DND-41 (cell line): Measurements from ENCODE around the gene CFAP157.

Source experiments
- ATAC-seq: fragments of 200-7000 bp; cut with Tn5 transposase; 3 replicates; pipeline ENCODE4 v1.9.1; 2021; ENCODE audit warnings: low read depth; ENCODE audit not compliant: insufficient read depth
- DNase-seq: peaks from one replicate; pipeline ENCODE4 v3.0.0-alpha.2; 2020
- H2AFZ ChIP-seq: 2 replicates; pipeline ENCODE4 v1.6.0; 2012; ENCODE audit warnings: low read depth, low read length
- H3K27ac ChIP-seq: 2 replicates; pipeline ENCODE4 v1.5.1; 2012; ENCODE audit warnings: low read length, inconsistent platforms
- H3K27me3 ChIP-seq: fragments of 200-600 bp; sonication (generic); 2 replicates; pipeline ENCODE4 v1.6.0; 2012; ENCODE audit warnings: low read length, mild to moderate bottlenecking, inconsistent platforms; ENCODE audit not compliant: insufficient read depth, poor library complexity
- H3K36me3 ChIP-seq: 2 replicates; pipeline ENCODE4 v1.5.1; 2012; ENCODE audit warnings: low read length, inconsistent platforms; ENCODE audit not compliant: insufficient read depth
- H3K4me1 ChIP-seq: 2 replicates; pipeline ENCODE4 v1.5.1; 2012; ENCODE audit warnings: mild to moderate bottlenecking, low read length; ENCODE audit not compliant: insufficient read depth
- H3K4me2 ChIP-seq: 2 replicates; pipeline ENCODE4 v1.6.0; 2012; ENCODE audit warnings: mild to moderate bottlenecking, moderate library complexity, low read length, inconsistent platforms; ENCODE audit not compliant: insufficient read depth
- H3K4me3 ChIP-seq, 2 experiments: fragments of 200-600 bp in 1 of 2; shearing (Covaris generic) in 1 of 2; 2 replicates each; pipeline ENCODE4 v1.5.1; 2012 to 2016; ENCODE audit warnings: inconsistent platforms in 2 of 2, low read length in 2 of 2, mild to moderate bottlenecking in 2 of 2, low read depth in 1 of 2, moderate library complexity in 1 of 2
- H3K79me2 ChIP-seq: 2 replicates; pipeline ENCODE4 v1.6.0; 2012; ENCODE audit warnings: low read length, inconsistent platforms; ENCODE audit not compliant: insufficient read depth
- H3K9ac ChIP-seq: 2 replicates; pipeline ENCODE4 v1.6.0; 2012; ENCODE audit warnings: low read depth, mild to moderate bottlenecking, inconsistent platforms, low read length, moderate library complexity
- H3K9me3 ChIP-seq: 2 replicates; pipeline ENCODE4 v1.5.1; 2012; ENCODE audit warnings: low read length, moderate library complexity, mild to moderate bottlenecking, inconsistent platforms; ENCODE audit not compliant: insufficient read depth, severe bottlenecking
- H4K20me1 ChIP-seq: 2 replicates; pipeline ENCODE4 v1.6.0; 2012; ENCODE audit warnings: low read length; ENCODE audit not compliant: insufficient read depth
- CTCF ChIP-seq: IDR thresholded peaks from 2 replicates; pipeline ENCODE4 v1.5.1; 2012; ENCODE audit warnings: borderline replicate concordance, low read length, moderate library complexity, mild to moderate bottlenecking; ENCODE audit not compliant: poor library complexity, severe bottlenecking; ENCODE audit errors: extremely low read depth
- EZH2 ChIP-seq: IDR thresholded peaks from 3 replicates; pipeline ENCODE4 v1.6.1; 2012; ENCODE audit warnings: borderline replicate concordance, low read depth, mild to moderate bottlenecking, moderate library complexity, low read length, inconsistent platforms; ENCODE audit not compliant: severe bottlenecking

Gene CFAP157

GRCh38 chr9:127686461-127687393 lies 20.1 kb upstream of the CFAP157 start:
- H3K9me3 ChIP-seq = no peaks in the 10 kb centered on the region
- no peak overlapping the region for H3K9ac ChIP-seq
- TF ChIP-seq EZH2 (no peak), CTCF (no peak)
- H3K27ac ChIP-seq = no peak overlapping the region
- H3K4me2 ChIP-seq = no peak overlapping the region
- ATAC-seq (no peak), DNase-seq (no peak)
- H3K4me3 ChIP-seq = no peak overlapping the region
- no peaks in the 10 kb centered on the region for H3K79me2 ChIP-seq
- H4K20me1 ChIP-seq = no peaks in the 10 kb centered on the region
- H2AFZ ChIP-seq = no peak overlapping the region
- H3K4me1 ChIP-seq = no peaks in the 10 kb centered on the region
- no peaks in the 10 kb centered on the region for H3K27me3 ChIP-seq
- H3K36me3 ChIP-seq = 0 out of 2 replicates have a peak, but pooled peaks cover 6% of the 10 kb centered on the region

- Histone ChIP-seq H3K27ac (no peak overlapping the region), H3K9ac (no peak overlapping the region), H3K9me3 (no peaks in the 10 kb centered on the region), H4K20me1 (no peaks in the 10 kb centered on the region), H3K79me2 (no peaks in the 10 kb centered on the region), H3K4me3 (no peak overlapping the region), H3K4me1 (no peaks in the 10 kb centered on the region), H3K36me3 (no peaks in the 10 kb centered on the region), H3K4me2 (no peak overlapping the region), H2AFZ (no peak overlapping the region), H3K27me3 (no peaks in the 10 kb centered on the region)
- DNase-seq = no peak
- TF ChIP-seq EZH2 (no peak), CTCF (no peak)
- no peak for ATAC-seq
Measured at GRCh38 chr9:127689329-127690000, 17.3 kb upstream of the CFAP157 start.

- H3K36me3 ChIP-seq = no peaks in the 10 kb centered on the region
- ATAC-seq (no peak), DNase-seq (no peak)
- no peaks in the 10 kb centered on the region for H3K4me1 ChIP-seq
- no peak for TF ChIP-seq CTCF
- no peak for TF ChIP-seq EZH2
- no peaks in the 10 kb centered on the region for H3K9me3 ChIP-seq
- H4K20me1 ChIP-seq = no peaks in the 10 kb centered on the region
- no peak overlapping the region for H2AFZ ChIP-seq
- H3K4me2 ChIP-seq = no peak overlapping the region
- no peaks in the 10 kb centered on the region for H3K79me2 ChIP-seq
- no peak overlapping the region for H3K9ac ChIP-seq
- H3K27me3 ChIP-seq = no peaks in the 10 kb centered on the region
- no peak overlapping the region for H3K27ac ChIP-seq
- H3K4me3 ChIP-seq = no peak overlapping the region
Measured at GRCh38 chr9:127690735-127691134, 16.1 kb upstream of the CFAP157 start.
